Measurements from ENCODE around the gene FCMR.

- no peak for TF ChIP-seq POLR2A (IDR thresholded peaks at IDR 0.05; ENCODE audit: low read depth, low read length)
- TF ChIP-seq, protein P1, sequence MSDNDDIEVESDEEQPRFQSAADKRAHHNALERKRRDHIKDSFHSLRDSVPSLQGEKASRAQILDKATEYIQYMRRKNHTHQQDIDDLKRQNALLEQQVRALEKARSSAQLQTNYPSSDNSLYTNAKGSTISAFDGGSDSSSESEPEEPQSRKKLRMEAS (IDR thresholded peaks at IDR 0.05; ENCODE audit: low read depth, low read length): no peak
- TF ChIP-seq IRF5 (IDR thresholded peaks at IDR 0.05; ENCODE audit: borderline replicate concordance): no peak
- no peak for TF ChIP-seq SRF (IDR thresholded peaks at IDR 0.05; ENCODE audit: low read depth in 2 of 2, low read length in 2 of 2)
- TF ChIP-seq TCF12 (IDR thresholded peaks at IDR 0.05; ENCODE audit: low read depth, low read length): no peak
- no peak for TF ChIP-seq EED (IDR thresholded peaks at IDR 0.05; ENCODE audit: low read depth)
- TF ChIP-seq, protein P2, sequence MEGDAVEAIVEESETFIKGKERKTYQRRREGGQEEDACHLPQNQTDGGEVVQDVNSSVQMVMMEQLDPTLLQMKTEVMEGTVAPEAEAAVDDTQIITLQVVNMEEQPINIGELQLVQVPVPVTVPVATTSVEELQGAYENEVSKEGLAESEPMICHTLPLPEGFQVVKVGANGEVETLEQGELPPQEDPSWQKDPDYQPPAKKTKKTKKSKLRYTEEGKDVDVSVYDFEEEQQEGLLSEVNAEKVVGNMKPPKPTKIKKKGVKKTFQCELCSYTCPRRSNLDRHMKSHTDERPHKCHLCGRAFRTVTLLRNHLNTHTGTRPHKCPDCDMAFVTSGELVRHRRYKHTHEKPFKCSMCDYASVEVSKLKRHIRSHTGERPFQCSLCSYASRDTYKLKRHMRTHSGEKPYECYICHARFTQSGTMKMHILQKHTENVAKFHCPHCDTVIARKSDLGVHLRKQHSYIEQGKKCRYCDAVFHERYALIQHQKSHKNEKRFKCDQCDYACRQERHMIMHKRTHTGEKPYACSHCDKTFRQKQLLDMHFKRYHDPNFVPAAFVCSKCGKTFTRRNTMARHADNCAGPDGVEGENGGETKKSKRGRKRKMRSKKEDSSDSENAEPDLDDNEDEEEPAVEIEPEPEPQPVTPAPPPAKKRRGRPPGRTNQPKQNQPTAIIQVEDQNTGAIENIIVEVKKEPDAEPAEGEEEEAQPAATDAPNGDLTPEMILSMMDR (IDR thresholded peaks at IDR 0.05 in 2 of 3, conservative IDR thresholded peaks at IDR 0.05 in 1 of 3; ENCODE audit: control insufficient read depth in 2 of 3, extremely low read depth in 1 of 3, insufficient read depth in 1 of 3, low read depth in 3 of 3, low read length in 3 of 3): peak in 1 of 3 experiments; percentile 16; a peak in 1 of 6 replicates
- TF ChIP-seq SMC3 (IDR thresholded peaks at IDR 0.05; ENCODE audit: borderline replicate concordance, low read length): no peak
- TF ChIP-seq EGR1 (IDR thresholded peaks at IDR 0.05; ENCODE audit: borderline replicate concordance in 1 of 2, low read depth in 2 of 2, low read length in 2 of 2): no peak
- no peak for TF ChIP-seq EZH2 (IDR thresholded peaks at IDR 0.05; ENCODE audit: borderline replicate concordance, control insufficient read depth, low read depth, low read length)
- no peak for TF ChIP-seq RAD21 (IDR thresholded peaks at IDR 0.05; ENCODE audit: insufficient read depth, low read depth, low read length)
- no peak for TF ChIP-seq RFX5 (IDR thresholded peaks at IDR 0.05; ENCODE audit: low read depth, low read length)
- TF ChIP-seq TCF7 (IDR thresholded peaks at IDR 0.05; ENCODE audit: borderline replicate concordance): no peak
- TF ChIP-seq, protein P3, sequence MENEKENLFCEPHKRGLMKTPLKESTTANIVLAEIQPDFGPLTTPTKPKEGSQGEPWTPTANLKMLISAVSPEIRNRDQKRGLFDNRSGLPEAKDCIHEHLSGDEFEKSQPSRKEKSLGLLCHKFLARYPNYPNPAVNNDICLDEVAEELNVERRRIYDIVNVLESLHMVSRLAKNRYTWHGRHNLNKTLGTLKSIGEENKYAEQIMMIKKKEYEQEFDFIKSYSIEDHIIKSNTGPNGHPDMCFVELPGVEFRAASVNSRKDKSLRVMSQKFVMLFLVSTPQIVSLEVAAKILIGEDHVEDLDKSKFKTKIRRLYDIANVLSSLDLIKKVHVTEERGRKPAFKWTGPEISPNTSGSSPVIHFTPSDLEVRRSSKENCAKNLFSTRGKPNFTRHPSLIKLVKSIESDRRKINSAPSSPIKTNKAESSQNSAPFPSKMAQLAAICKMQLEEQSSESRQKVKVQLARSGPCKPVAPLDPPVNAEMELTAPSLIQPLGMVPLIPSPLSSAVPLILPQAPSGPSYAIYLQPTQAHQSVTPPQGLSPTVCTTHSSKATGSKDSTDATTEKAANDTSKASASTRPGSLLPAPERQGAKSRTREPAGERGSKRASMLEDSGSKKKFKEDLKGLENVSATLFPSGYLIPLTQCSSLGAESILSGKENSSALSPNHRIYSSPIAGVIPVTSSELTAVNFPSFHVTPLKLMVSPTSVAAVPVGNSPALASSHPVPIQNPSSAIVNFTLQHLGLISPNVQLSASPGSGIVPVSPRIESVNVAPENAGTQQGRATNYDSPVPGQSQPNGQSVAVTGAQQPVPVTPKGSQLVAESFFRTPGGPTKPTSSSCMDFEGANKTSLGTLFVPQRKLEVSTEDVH (IDR thresholded peaks at IDR 0.05; ENCODE audit: low read depth, partially characterized antibody): no peak
Observed at GRCh38 chr1:206882555-206882954, 39.2 kb downstream of the FCMR start.

Data from GM12878 (cell line).